Prostate gland (tissue), 2 donors: Measurements from ENCODE around the gene L1CAM.

Experiments used
- POLR2AphosphoS5 ChIP-seq: sonication (generic); formaldehyde crosslinking; IDR thresholded peaks from one replicate; pipeline ENCODE4 v1.6.1; 2017; ENCODE audit warnings: antibody characterized with exemption
- TF ChIP-seq, protein P1 (sequence below), 4 experiments: fragments of 200-600 bp in 2 of 4; fragments of 450-650 bp in 2 of 4; sonication (generic) in 2 of 4; IDR thresholded peaks; 1 replicate in 3 of 4; 2 replicates in 1 of 4; pipeline ENCODE4 v1.5.1; 2016 to 2019; ENCODE audit warnings: antibody characterized with exemption in 4 of 4, mild to moderate bottlenecking in 2 of 4, moderate library complexity in 2 of 4

GRCh38 chrX:153929576-153929975 lies 43.6 kb upstream of the L1CAM start:
- no peak for TF ChIP-seq POLR2AphosphoS5
- TF ChIP-seq, protein P1, sequence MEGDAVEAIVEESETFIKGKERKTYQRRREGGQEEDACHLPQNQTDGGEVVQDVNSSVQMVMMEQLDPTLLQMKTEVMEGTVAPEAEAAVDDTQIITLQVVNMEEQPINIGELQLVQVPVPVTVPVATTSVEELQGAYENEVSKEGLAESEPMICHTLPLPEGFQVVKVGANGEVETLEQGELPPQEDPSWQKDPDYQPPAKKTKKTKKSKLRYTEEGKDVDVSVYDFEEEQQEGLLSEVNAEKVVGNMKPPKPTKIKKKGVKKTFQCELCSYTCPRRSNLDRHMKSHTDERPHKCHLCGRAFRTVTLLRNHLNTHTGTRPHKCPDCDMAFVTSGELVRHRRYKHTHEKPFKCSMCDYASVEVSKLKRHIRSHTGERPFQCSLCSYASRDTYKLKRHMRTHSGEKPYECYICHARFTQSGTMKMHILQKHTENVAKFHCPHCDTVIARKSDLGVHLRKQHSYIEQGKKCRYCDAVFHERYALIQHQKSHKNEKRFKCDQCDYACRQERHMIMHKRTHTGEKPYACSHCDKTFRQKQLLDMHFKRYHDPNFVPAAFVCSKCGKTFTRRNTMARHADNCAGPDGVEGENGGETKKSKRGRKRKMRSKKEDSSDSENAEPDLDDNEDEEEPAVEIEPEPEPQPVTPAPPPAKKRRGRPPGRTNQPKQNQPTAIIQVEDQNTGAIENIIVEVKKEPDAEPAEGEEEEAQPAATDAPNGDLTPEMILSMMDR (IDR thresholded peaks at IDR 0.05), result no peak
